ENCODE measurements around the gene CSE1L.
"Not testable (repeated sequence)": the region's sequence is repeated elsewhere in the genome, so short reads cannot be mapped to it uniquely, and the experiment has no call there.

CSE1L gene, protein sequence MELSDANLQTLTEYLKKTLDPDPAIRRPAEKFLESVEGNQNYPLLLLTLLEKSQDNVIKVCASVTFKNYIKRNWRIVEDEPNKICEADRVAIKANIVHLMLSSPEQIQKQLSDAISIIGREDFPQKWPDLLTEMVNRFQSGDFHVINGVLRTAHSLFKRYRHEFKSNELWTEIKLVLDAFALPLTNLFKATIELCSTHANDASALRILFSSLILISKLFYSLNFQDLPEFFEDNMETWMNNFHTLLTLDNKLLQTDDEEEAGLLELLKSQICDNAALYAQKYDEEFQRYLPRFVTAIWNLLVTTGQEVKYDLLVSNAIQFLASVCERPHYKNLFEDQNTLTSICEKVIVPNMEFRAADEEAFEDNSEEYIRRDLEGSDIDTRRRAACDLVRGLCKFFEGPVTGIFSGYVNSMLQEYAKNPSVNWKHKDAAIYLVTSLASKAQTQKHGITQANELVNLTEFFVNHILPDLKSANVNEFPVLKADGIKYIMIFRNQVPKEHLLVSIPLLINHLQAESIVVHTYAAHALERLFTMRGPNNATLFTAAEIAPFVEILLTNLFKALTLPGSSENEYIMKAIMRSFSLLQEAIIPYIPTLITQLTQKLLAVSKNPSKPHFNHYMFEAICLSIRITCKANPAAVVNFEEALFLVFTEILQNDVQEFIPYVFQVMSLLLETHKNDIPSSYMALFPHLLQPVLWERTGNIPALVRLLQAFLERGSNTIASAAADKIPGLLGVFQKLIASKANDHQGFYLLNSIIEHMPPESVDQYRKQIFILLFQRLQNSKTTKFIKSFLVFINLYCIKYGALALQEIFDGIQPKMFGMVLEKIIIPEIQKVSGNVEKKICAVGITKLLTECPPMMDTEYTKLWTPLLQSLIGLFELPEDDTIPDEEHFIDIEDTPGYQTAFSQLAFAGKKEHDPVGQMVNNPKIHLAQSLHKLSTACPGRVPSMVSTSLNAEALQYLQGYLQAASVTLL

GRCh38 chr20:49046087-49046900 is at the start of gene CSE1L:
Gene CSE1L, plus strand, starts transcription at chr20:49046312. Its CDS starts 12,152 bp downstream, at chr20:49058464.
- DNase-seq = peak; percentile 94

- no peak for DNase-seq
Measured at GRCh38 chr20:48999890-49000870, 45.9 kb upstream of the CSE1L start.

GRCh38 chr20:49001741-49002140 is 44.4 kb upstream of the CSE1L start:
- DNase-seq = no peak

- DNase-seq = no peak
Measured at GRCh38 chr20:49006446-49006980, 39.6 kb upstream of the CSE1L start.

DNA sequence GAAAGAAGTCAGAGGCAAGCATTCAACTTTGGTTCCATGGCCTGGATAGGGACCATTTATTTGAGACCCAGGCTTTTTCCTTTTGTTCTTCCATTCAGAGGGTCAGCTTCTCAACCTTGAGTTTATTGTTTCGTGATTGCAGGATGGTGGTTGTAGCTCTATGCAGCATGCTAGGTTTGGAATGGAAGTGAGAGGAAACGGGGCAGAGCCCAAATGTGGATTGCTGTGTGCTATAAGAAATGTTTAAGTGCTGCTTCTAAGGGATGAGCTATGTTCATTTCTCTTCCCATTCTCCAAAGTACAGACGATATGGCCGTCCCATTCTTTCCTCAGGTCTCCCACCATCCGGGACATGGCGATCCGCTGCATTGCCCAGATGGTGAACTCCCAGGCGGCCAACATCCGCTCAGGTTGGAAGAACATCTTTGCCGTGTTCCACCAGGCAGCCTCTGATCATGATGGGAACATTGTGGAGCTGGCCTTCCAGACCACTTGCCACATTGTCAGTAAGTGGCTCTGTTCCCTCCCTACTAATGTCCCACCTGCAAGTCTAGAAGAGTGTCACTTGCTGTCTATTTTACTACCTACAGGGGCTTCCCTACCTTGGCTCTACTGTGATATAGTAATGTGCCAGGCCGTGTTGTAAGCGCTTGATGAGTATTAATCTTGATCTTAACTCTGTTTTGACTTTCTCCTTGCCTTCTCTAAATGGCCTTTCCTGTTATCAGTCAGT is 36.0 kb upstream of the CSE1L start:
- no peak for DNase-seq

DNA sequence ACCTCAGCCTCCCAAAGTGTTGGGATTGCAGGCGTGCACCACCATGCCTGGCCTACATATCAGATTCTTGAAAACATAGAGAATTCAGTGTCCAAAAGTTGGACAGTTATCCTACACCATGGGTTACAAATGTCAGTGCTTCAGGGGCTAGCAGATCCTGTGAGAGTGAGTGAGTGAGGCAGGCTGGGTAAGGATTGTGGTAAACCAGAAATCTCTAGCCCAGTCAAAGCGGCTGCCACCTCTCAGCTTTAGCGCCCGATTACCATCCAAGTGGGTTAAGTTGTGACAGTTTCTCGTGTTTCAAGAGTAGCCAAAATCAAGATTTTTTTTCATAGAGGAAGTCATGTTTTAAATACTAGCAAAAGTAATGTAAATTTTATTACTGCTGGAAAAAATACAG is 21.9 kb upstream of the CSE1L start:
- DNase-seq = no peak

GRCh38 chr20:49028177-49028576 is 17.9 kb upstream of the CSE1L start:
- not testable (repeated sequence) for DNase-seq

DNA sequence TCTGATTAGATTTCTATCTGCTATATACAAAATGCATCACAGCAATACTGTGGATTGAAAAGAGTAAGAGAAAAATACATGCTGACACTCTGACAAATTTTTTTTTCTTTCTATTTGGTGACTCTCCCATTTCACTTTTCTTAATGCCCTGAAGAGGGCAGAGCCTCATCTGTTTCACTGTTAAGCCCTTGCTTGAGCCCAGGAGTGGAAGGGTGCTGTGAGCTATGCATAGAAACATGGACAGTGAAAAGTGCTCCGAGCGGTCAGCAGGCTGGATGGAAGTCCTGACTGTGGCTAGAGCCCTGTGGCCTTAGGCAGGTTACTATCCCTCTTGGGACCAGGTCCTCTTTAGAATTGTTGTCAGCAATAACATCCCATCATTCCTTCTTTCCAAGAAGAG is 17.4 kb upstream of the CSE1L start:
- DNase-seq = no peak

DNA sequence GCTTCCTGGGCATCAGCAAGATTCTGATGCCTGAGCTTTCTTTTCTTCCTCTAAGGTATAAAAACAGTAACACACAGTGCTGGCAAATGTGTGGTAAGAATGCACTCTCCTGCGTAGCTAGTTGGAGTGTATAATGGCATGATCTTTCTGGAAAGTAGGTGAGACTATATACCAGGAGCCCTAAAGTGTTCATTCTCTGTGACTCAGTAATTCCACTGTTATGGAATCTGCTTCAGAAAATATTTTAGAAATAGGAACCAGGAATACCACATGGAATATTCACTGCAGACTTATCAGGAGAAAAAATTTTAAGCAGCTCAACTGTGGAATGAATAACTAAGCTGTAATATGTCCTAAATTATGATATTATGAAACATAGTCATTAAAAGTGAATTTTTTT is 16.9 kb upstream of the CSE1L start:
- DNase-seq = no peak

DNA sequence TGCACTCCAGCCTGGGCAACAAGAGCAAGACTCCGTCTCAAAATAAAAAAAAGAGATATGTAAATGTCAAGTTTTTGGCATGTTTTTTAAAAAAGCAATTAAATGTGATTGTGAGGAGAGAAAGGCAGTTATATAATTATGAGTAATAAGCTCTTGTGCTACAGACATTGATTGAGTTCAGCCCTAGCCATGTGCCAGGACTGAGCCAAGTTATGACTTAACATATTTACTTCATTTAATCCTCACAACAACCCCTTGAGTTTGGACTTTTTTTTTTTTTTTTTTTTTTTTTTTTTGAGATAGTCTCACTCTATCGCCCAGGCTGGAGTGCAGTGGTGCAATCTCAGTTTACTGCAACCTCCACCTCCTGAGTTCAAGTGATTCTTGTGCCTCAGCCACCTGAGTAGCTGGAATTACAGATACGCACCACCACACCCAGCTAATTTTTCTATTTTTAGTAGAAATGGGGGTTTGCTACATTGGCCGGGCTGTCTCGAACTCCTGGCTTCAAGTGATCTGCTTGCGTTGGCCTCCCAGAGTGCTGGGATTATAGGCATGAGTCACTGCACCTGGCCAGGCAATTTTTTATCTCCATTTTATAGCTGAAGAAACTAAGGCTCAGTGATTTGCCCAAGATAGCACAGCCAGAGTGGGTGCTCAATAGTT is 15.0 kb upstream of the CSE1L start:
- DNase-seq = no peak

DNA sequence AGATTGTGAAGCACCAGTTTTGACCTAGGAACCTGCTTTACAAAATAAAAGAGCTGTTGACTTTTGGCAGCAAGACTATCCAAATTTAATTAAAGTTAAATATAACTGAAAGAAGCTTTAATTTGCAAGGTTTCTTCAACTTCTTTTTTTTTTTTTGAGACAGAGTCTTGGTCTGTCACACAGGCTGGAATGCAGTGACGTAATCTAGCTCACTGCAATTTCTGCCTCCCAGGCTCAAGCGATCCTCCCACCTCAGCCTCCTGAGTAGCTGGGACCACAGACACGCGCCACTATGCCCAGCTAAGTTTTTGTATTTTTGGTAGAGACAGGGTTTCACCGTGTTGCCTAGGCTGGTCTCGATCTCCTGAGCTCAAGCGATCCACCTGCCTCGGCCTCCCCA is 13.7 kb upstream of the CSE1L start:
- DNase-seq = no peak

GRCh38 chr20:49034070-49034732 is 11.9 kb upstream of the CSE1L start:
- DNase-seq = no peak

DNA sequence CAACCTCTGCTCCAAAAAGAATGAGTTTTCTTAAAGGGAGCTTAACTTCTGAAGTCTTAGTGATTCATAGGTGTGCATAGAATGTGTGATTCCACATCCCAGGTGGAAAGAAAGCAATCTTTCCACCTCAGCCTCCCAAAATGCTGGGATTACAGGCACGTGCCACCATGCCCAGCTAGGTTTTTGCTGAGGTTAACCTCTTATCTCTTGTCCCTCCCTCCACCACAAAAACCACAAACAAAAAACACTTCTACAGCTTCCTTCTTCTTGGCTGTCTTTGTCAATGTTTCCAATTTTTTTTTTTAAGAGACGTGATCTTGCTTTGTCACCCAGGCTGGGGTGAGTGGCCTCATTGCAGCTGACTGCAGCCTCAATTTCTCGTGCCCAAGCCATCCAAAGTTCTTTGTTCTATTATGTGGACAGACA is 8.1 kb upstream of the CSE1L start:
- DNase-seq = peak; percentile 45

- no peak for DNase-seq
Measured at GRCh38 chr20:49039854-49040253, 6.3 kb upstream of the CSE1L start.

DNA sequence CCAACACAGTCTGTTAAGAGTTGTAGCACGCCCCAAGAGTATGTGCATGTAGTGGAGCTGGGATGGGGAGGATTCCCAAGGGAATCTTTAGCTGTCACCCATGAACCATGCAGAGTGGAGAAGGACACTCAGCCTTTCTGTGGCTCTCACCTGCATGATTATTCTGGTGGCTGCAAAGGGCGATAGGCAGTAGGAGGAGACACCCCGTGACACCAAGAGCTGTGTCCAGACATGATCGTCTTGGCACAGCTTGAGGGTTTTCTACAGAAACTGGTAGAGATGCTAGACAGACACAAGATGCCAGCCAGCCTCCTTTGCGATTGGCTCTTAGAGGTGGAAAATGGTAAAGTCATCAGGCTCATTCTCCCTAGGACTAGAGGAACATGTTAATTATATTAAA is 3.1 kb upstream of the CSE1L start:
- no peak for DNase-seq

DNA sequence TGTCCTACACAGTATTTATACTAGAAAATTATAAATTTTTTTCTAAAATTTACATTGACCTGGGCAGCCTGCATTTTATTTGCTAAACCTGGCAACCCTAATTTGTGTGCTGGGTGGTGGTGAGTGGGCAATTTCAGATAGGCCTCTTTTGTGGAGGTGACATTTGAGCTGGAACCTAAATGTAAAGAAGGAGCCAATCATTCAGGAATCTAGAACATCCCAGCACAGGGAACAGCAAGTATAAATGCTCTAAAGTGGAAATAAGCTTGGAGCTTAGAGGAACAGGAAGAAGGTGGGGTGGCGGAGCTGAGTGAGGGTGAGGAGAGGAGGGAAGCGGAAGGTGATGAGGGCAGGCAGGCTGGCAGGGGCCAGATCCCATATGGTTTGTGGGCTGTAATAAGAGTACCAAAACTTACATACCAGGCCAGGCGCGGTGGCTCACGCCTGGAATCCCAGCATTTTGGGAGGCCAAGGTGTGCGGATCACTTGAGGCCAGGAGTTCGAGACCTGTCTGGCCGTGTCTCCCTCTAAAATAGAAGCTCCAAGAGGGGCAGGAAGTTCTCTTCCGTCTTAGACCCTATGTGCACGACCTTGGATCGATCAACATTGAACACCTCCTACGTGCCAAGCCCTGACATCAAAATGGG is 549 bp upstream of the CSE1L start:
- DNase-seq = peak; percentile 43

DNA sequence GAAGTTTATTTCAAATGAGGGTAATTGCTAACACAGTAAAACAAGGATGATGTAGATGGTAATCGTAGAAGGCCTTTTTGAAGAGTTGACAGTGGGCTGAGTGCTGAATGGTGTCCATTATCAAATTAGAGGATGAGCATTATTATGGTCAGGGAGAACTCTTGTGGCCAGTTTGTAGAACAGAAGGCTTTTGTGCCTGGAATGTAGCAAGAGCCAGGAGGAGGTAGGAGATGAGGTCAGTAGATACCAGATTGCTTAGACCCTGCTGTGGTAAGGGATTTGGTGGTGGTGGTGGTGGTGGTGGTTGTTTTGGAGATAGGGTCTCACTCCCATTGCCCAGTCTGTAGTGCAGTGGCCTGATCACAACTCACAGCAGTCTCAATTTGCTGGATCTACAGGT is 6.2 kb downstream of the CSE1L start:
- DNase-seq = no peak

DNA sequence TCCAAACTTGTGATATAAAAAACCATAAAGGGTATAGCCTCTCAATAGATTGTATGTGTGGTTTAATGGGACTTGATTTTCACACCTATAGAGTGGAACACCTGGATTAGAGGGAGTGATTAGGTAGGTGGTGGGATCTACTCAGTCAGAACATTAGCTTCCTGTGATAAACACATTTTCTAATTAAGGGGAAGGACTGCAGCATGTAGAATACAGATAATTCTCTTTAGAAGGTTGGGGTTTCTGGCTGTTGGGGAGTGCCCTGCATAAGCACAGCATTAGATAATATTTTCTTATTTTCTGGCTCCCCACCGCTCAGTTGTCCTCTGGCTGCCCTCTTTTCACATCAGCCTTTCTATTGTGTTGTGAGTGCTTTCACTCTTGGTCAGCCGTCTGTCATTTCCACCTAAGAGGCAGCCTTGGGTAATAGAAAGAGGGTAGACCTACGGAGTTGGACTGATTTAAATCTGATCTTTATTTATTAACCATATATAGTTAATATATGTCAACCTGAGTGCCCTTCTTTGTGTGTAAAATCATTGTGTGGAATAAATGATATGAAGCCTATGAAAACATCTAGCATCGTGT is 8.0 kb downstream of the CSE1L start:
- DNase-seq = no peak

- no peak for DNase-seq
Measured at GRCh38 chr20:49063279-49063678, 17.2 kb downstream of the CSE1L start.

Measured in stimulated activated CD4-positive, alpha-beta T cell treated with anti-CD3 and anti-CD28 coated beads, Interleukin-15, amount 100 ng/mL, for 24 hours (primary cell).